ENCODE results near the gene SLC6A11. TPM values are rescaled to one million over a fixed set of nuclear protein-coding genes. Genes with fewer than 3 reads are reported as not detected.

The SLC6A11 gene
- total RNA-seq, 1 experiment from 2014 or later: 0.85 TPM

- Mint-ChIP-seq H3K4me3 (no peak overlapping the region), H3K9me3 (no peaks in the 10 kb centered on the region), H3K27ac (no peak overlapping the region), H3K4me1 (0 out of 2 replicates have a peak, but pooled peaks cover 7% of the 10 kb centered on the region), H3K36me3 (no peaks in the 10 kb centered on the region), H3K27me3 (ENCODE audit: low read depth) (peaks cover 5% of the 10 kb centered on the region; the same call in 1 of the 2 replicates)
- TF ChIP-seq NFE2L1 (CRISPR knock-in tag; IDR thresholded peaks at IDR 0.05): no peak
- TF ChIP-seq ETV6 (CRISPR knock-in tag; IDR thresholded peaks at IDR 0.05): no peak
- no peak for TF ChIP-seq FOXK1 (CRISPR knock-in tag; IDR thresholded peaks at IDR 0.05)
- TF ChIP-seq CREB1 (CRISPR knock-in tag; IDR thresholded peaks at IDR 0.05): no peak
- no peak for TF ChIP-seq RELA (CRISPR knock-in tag; IDR thresholded peaks at IDR 0.05; ENCODE audit: borderline replicate concordance)
- TF ChIP-seq PREB (CRISPR knock-in tag; IDR thresholded peaks at IDR 0.05; ENCODE audit: borderline replicate concordance): no peak
- TF ChIP-seq ELF4 (CRISPR knock-in tag; IDR thresholded peaks at IDR 0.05; ENCODE audit: low read depth): no peak
- no peak for TF ChIP-seq USF2 (CRISPR knock-in tag; IDR thresholded peaks at IDR 0.05)
- no peak for TF ChIP-seq PRDM15 (CRISPR knock-in tag; IDR thresholded peaks at IDR 0.05)
- no peak for TF ChIP-seq ZNF232 (CRISPR knock-in tag; IDR thresholded peaks at IDR 0.05)
- TF ChIP-seq FOXP1 (CRISPR knock-in tag; IDR thresholded peaks at IDR 0.05; ENCODE audit: borderline replicate concordance): no peak
- no peak for TF ChIP-seq SMAD3 (CRISPR knock-in tag; IDR thresholded peaks at IDR 0.05; ENCODE audit: borderline replicate concordance)
- no peak for TF ChIP-seq NFATC4 (CRISPR knock-in tag; IDR thresholded peaks at IDR 0.05)
- TF ChIP-seq FOXP4 (CRISPR knock-in tag; IDR thresholded peaks at IDR 0.05): no peak
- TF ChIP-seq ZBTB21 (CRISPR knock-in tag; IDR thresholded peaks at IDR 0.05; ENCODE audit: borderline replicate concordance): no peak
- TF ChIP-seq ZNF532 (CRISPR knock-in tag; IDR thresholded peaks at IDR 0.05; ENCODE audit: borderline replicate concordance): no peak
- no peak for TF ChIP-seq EMX1 (CRISPR knock-in tag; IDR thresholded peaks at IDR 0.05)
- TF ChIP-seq ZNF263 (CRISPR knock-in tag; IDR thresholded peaks at IDR 0.05; ENCODE audit: low read depth): no peak
- no peak for TF ChIP-seq ATF6 (CRISPR knock-in tag; IDR thresholded peaks at IDR 0.05)
- CTCF ChIA-PET: interaction anchor here (1.0 to 2.2 kb wide), 3 partner anchors 23 to 79 kb away, joined by 3 to 6 read pairs (median 3); no protein-coding TSS in a partner anchor
- POLR2A ChIA-PET: no interaction called here
- ATAC-seq (no peak), DNase-seq (ENCODE audit: low spot score) (no peak)
These were observed 21.8 kb downstream of the SLC6A11 start for GRCh38 chr3:10837849-10838248.

Measured in WTC11 (cell line).